DOHH2 (cell line): ENCODE results near the gene KRTAP10-10.

ENCODE experiments used
- CTCF ChIP-seq: fragments of 200-600 bp; sonication (generic); IDR thresholded peaks from one replicate; pipeline ENCODE4 v1.5.1; 2014; ENCODE audit warnings: antibody characterized with exemption, mild to moderate bottlenecking, low read depth, low read length; ENCODE audit not compliant: poor library complexity, severe bottlenecking
- EZH2phosphoT487 ChIP-seq: fragments of 200-600 bp; sonication (generic); IDR thresholded peaks from 2 replicates; pipeline ENCODE4 v1.6.1; 2017; ENCODE audit warnings: borderline replicate concordance, mild to moderate bottlenecking, antibody characterized with exemption, low read length, moderate library complexity, mixed read lengths

GRCh38 chr21:44626673-44627143 lies 10.4 kb upstream of the KRTAP10-10 start, which contains the start of gene KRTAP10-9:
- no peak for TF ChIP-seq CTCF
- no peak for TF ChIP-seq EZH2phosphoT487
